ENCODE measurements around the gene TUBGCP3.

TUBGCP3 gene

GRCh38 chr13:112473818-112474217, 114.1 kb downstream of the TUBGCP3 start:
- Histone ChIP-seq H3K27me3 (ENCODE audit: control insufficient read depth in 5 of 5, insufficient read depth in 4 of 5, low read length in 5 of 5) (no peaks in the 10 kb centered on the region), H3K4me1 (ENCODE audit: control insufficient read depth in 5 of 5, insufficient read depth in 5 of 5, low read length in 5 of 5) (peaks cover 0 to 13% (median 8%) of the 10 kb centered on the region in 5 donors), H3K9me3 (ENCODE audit: control insufficient read depth in 5 of 5, low read length in 5 of 5) (peaks cover 0 to 2% (median 0%) of the 10 kb centered on the region in 5 donors), H3K4me3 (ENCODE audit: low read depth in 1 of 5, low read length in 5 of 5) (no peak overlapping the region), H3K36me3 (ENCODE audit: control insufficient read depth in 5 of 5, insufficient read depth in 5 of 5, low read length in 5 of 5) (no peaks in the 10 kb centered on the region), H3K9ac (ENCODE audit: low read length in 5 of 5) (no peak overlapping the region), H3K27ac (ENCODE audit: low read depth, low read length) (no peak overlapping the region)

GRCh38 chr13:112469071-112469745, 118.7 kb downstream of the TUBGCP3 start:
- H3K4me1 ChIP-seq (ENCODE audit: control insufficient read depth in 5 of 5, insufficient read depth in 5 of 5, low read length in 5 of 5) = peaks cover 0 to 7% (median 2%) of the 10 kb centered on the region in 5 donors
- H3K27ac ChIP-seq (ENCODE audit: low read depth, low read length) = no peak overlapping the region
- H3K4me3 ChIP-seq (ENCODE audit: low read depth in 1 of 5, low read length in 5 of 5) = no peak overlapping the region
- no peak overlapping the region for H3K9ac ChIP-seq (ENCODE audit: low read length in 5 of 5)
- H3K27me3 ChIP-seq (ENCODE audit: control insufficient read depth in 5 of 5, insufficient read depth in 4 of 5, low read length in 5 of 5) = peaks cover 0 to 5% (median 5%) of the 10 kb centered on the region in 5 donors
- peaks cover 0 to 2% (median 0%) of the 10 kb centered on the region in 5 donors for H3K9me3 ChIP-seq (ENCODE audit: control insufficient read depth in 5 of 5, low read length in 5 of 5)
- no peaks in the 10 kb centered on the region for H3K36me3 ChIP-seq (ENCODE audit: control insufficient read depth in 5 of 5, insufficient read depth in 5 of 5, low read length in 5 of 5)

- Histone ChIP-seq H3K27ac (ENCODE audit: low read depth, low read length) (no peak overlapping the region), H3K27me3 (ENCODE audit: control insufficient read depth in 5 of 5, insufficient read depth in 4 of 5, low read length in 5 of 5) (peaks cover 0 to 5% (median 5%) of the 10 kb centered on the region in 5 donors), H3K36me3 (ENCODE audit: control insufficient read depth in 5 of 5, insufficient read depth in 5 of 5, low read length in 5 of 5) (no peaks in the 10 kb centered on the region), H3K4me1 (ENCODE audit: control insufficient read depth in 5 of 5, insufficient read depth in 5 of 5, low read length in 5 of 5) (no peaks in the 10 kb centered on the region), H3K9me3 (ENCODE audit: control insufficient read depth in 5 of 5, low read length in 5 of 5) (peaks cover 0 to 2% (median 0%) of the 10 kb centered on the region in 5 donors), H3K4me3 (ENCODE audit: low read depth in 1 of 5, low read length in 5 of 5) (no peak overlapping the region), H3K9ac (ENCODE audit: low read length in 5 of 5) (no peak overlapping the region)
Observed at GRCh38 chr13:112468069-112468468, 119.9 kb downstream of the TUBGCP3 start.

- H3K27ac ChIP-seq (ENCODE audit: low read depth, low read length) = no peak overlapping the region
- H3K27me3 ChIP-seq (ENCODE audit: control insufficient read depth in 5 of 5, insufficient read depth in 4 of 5, low read length in 5 of 5) = peaks cover 0 to 5% (median 5%) of the 10 kb centered on the region in 5 donors
- H3K36me3 ChIP-seq (ENCODE audit: control insufficient read depth in 5 of 5, insufficient read depth in 5 of 5, low read length in 5 of 5) = no peaks in the 10 kb centered on the region
- no peaks in the 10 kb centered on the region for H3K4me1 ChIP-seq (ENCODE audit: control insufficient read depth in 5 of 5, insufficient read depth in 5 of 5, low read length in 5 of 5)
- no peak overlapping the region for H3K9ac ChIP-seq (ENCODE audit: low read length in 5 of 5)
- peaks cover 0 to 4% (median 0%) of the 10 kb centered on the region in 5 donors for H3K9me3 ChIP-seq (ENCODE audit: control insufficient read depth in 5 of 5, low read length in 5 of 5)
- no peak overlapping the region for H3K4me3 ChIP-seq (ENCODE audit: low read depth in 1 of 5, low read length in 5 of 5)
Observed at GRCh38 chr13:112467236-112467635, 120.7 kb downstream of the TUBGCP3 start.

GRCh38 chr13:112466132-112467058, 121.6 kb downstream of the TUBGCP3 start:
- Histone ChIP-seq H3K9ac (ENCODE audit: low read length in 5 of 5) (no peak overlapping the region), H3K36me3 (ENCODE audit: control insufficient read depth in 5 of 5, insufficient read depth in 5 of 5, low read length in 5 of 5) (no peaks in the 10 kb centered on the region)

GRCh38 chr13:112465251-112466131, 122.5 kb downstream of the TUBGCP3 start:
- Histone ChIP-seq H3K4me1 (ENCODE audit: control insufficient read depth in 5 of 5, insufficient read depth in 5 of 5, low read length in 5 of 5) (no peaks in the 10 kb centered on the region), H3K9ac (ENCODE audit: low read length in 5 of 5) (no peak overlapping the region), H3K4me3 (ENCODE audit: low read depth in 1 of 5, low read length in 5 of 5) (no peak overlapping the region), H3K36me3 (ENCODE audit: control insufficient read depth in 5 of 5, insufficient read depth in 5 of 5, low read length in 5 of 5) (no peaks in the 10 kb centered on the region), H3K27ac (ENCODE audit: low read depth, low read length) (no peak overlapping the region), H3K9me3 (ENCODE audit: control insufficient read depth in 5 of 5, low read length in 5 of 5) (peaks cover 0 to 6% (median 0%) of the 10 kb centered on the region in 5 donors), H3K27me3 (ENCODE audit: control insufficient read depth in 5 of 5, insufficient read depth in 4 of 5, low read length in 5 of 5) (peaks cover 0 to 11% (median 5%) of the 10 kb centered on the region in 5 donors)

More at GRCh38 chr13:112466132-112467058, 121.6 kb downstream of the TUBGCP3 start:
- no peaks in the 10 kb centered on the region for H3K4me1 ChIP-seq (ENCODE audit: control insufficient read depth in 5 of 5, insufficient read depth in 5 of 5, low read length in 5 of 5)
- no peak overlapping the region for H3K27ac ChIP-seq (ENCODE audit: low read depth, low read length)
- H3K4me3 ChIP-seq (ENCODE audit: low read depth in 1 of 5, low read length in 5 of 5) = no peak overlapping the region
- H3K27me3 ChIP-seq (ENCODE audit: control insufficient read depth in 5 of 5, insufficient read depth in 4 of 5, low read length in 5 of 5) = peaks cover 0 to 5% (median 5%) of the 10 kb centered on the region in 5 donors
- H3K9me3 ChIP-seq (ENCODE audit: control insufficient read depth in 5 of 5, low read length in 5 of 5) = peaks cover 0 to 6% (median 0%) of the 10 kb centered on the region in 5 donors

- H3K27me3 ChIP-seq (ENCODE audit: control insufficient read depth in 5 of 5, insufficient read depth in 4 of 5, low read length in 5 of 5) = peaks cover 0 to 11% (median 5%) of the 10 kb centered on the region in 5 donors
- H3K36me3 ChIP-seq (ENCODE audit: control insufficient read depth in 5 of 5, insufficient read depth in 5 of 5, low read length in 5 of 5) = no peaks in the 10 kb centered on the region
- no peak overlapping the region for H3K9ac ChIP-seq (ENCODE audit: low read length in 5 of 5)
- H3K9me3 ChIP-seq (ENCODE audit: control insufficient read depth in 5 of 5, low read length in 5 of 5) = peaks cover 0 to 6% (median 2%) of the 10 kb centered on the region in 5 donors
- H3K27ac ChIP-seq (ENCODE audit: low read depth, low read length) = no peak overlapping the region
- H3K4me3 ChIP-seq (ENCODE audit: low read depth in 1 of 5, low read length in 5 of 5) = no peak overlapping the region
- no peaks in the 10 kb centered on the region for H3K4me1 ChIP-seq (ENCODE audit: control insufficient read depth in 5 of 5, insufficient read depth in 5 of 5, low read length in 5 of 5)
Observed at GRCh38 chr13:112464720-112465119, 123.2 kb downstream of the TUBGCP3 start.

- H3K27me3 ChIP-seq (ENCODE audit: control insufficient read depth in 5 of 5, insufficient read depth in 4 of 5, low read length in 5 of 5) = peaks cover 0 to 11% (median 5%) of the 10 kb centered on the region in 5 donors
- no peaks in the 10 kb centered on the region for H3K4me1 ChIP-seq (ENCODE audit: control insufficient read depth in 5 of 5, insufficient read depth in 5 of 5, low read length in 5 of 5)
- no peak overlapping the region for H3K27ac ChIP-seq (ENCODE audit: low read depth, low read length)
- no peak overlapping the region for H3K9ac ChIP-seq (ENCODE audit: low read length in 5 of 5)
- no peak overlapping the region for H3K4me3 ChIP-seq (ENCODE audit: low read depth in 1 of 5, low read length in 5 of 5)
- H3K9me3 ChIP-seq (ENCODE audit: control insufficient read depth in 5 of 5, low read length in 5 of 5) = peaks cover 0 to 9% (median 4%) of the 10 kb centered on the region in 5 donors
- no peaks in the 10 kb centered on the region for H3K36me3 ChIP-seq (ENCODE audit: control insufficient read depth in 5 of 5, insufficient read depth in 5 of 5, low read length in 5 of 5)
Observed at GRCh38 chr13:112462408-112462807, 125.5 kb downstream of the TUBGCP3 start.

- peaks cover 0 to 19% (median 9%) of the 10 kb centered on the region in 5 donors for H3K27me3 ChIP-seq (ENCODE audit: control insufficient read depth in 5 of 5, insufficient read depth in 4 of 5, low read length in 5 of 5)
- H3K36me3 ChIP-seq (ENCODE audit: control insufficient read depth in 5 of 5, insufficient read depth in 5 of 5, low read length in 5 of 5) = no peaks in the 10 kb centered on the region
- H3K4me1 ChIP-seq (ENCODE audit: control insufficient read depth in 5 of 5, insufficient read depth in 5 of 5, low read length in 5 of 5) = no peaks in the 10 kb centered on the region
- peaks cover 0 to 9% (median 9%) of the 10 kb centered on the region in 5 donors for H3K9me3 ChIP-seq (ENCODE audit: control insufficient read depth in 5 of 5, low read length in 5 of 5)
- H3K27ac ChIP-seq (ENCODE audit: low read depth, low read length) = no peak overlapping the region
- H3K4me3 ChIP-seq (ENCODE audit: low read depth in 1 of 5, low read length in 5 of 5) = no peak overlapping the region
- H3K9ac ChIP-seq (ENCODE audit: low read length in 5 of 5) = no peak overlapping the region
Observed at GRCh38 chr13:112457485-112457884, 130.5 kb downstream of the TUBGCP3 start.

All from subcutaneous abdominal adipose tissue (tissue), 5 donors.